GM21737 (cell line): ENCODE results near the gene EPS8L3.

Experiments used
- ATAC-seq: cut with Tn5 transposase; IDR thresholded peaks from one replicate; pipeline ENCODE4 v1.9.1; 2021; ENCODE audit warnings: mild to moderate bottlenecking, moderate library complexity; ENCODE audit not compliant: unreplicated experiment

The EPS8L3 gene

GRCh38 chr1:109793486-109794318 lies 30.0 kb upstream of the EPS8L3 start:
- ATAC-seq: no peak

DNA sequence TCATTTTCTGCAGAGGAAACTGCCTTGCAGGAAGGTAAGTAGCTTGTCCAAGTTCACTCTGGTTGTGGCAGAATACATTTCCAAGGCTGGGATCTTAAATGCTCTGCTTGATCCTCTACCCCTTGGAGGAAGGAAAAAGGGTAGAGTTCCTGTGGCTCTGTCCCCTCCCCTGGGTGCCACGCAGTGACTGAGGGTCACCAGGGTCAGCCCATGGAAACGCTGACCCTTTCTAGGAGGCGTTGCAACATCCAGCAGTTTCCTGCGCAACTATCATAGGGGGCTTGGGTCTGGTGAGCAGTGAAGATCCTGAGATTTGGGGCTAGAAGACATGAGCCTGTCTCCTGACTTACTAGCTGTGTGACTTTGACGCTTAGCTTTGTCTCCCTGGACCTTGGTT lies 29.4 kb upstream of the EPS8L3 start:
- no peak for ATAC-seq

DNA sequence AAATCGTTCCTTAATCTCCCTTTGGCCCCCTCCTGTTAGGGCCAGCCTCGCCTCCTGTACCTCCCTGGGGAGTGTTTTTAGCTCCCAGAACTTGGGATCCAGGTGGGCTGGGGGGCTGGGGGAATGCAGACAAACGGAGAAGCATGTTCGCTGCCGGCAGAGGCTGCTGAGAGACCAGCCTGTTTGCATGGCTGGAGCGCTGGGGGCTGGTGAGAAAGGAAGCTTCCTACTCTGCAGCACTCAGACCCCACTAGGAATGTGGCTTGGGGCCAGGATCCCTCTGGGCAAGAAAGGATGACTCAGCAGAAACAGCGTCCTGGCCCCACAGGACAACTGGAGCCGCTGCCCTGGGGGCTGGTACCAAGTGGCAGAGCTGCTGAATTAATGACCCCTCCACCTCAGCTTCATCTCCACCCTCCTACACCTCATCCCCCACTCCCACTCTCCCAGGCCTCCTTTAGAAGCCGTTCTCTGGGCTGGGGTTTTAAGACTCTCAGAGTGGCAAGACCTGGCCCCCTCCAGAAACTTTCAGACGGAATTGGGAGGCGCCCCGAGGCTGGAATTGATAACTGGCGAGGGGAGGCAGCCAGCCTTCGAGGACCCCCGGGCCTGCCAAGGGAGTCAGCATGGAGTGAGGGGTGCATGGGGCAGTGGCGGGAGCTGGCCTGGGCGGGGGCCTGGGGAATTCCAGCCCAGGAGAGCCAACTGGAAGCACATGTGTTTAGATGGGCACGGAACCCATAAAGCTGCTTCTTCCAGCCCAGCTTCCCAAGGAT lies 28.5 kb upstream of the EPS8L3 start:
- ATAC-seq: no peak

- ATAC-seq: no peak
These were observed 27.8 kb upstream of the EPS8L3 start for GRCh38 chr1:109791495-109792043.

- peak; percentile 80 for ATAC-seq
These were observed 27.2 kb upstream of the EPS8L3 start for GRCh38 chr1:109790735-109791494.

- ATAC-seq: no peak
These were observed 26.6 kb upstream of the EPS8L3 start for GRCh38 chr1:109790329-109790728.

GRCh38 chr1:109789551-109790180 lies 25.9 kb upstream of the EPS8L3 start:
- ATAC-seq: no peak

DNA sequence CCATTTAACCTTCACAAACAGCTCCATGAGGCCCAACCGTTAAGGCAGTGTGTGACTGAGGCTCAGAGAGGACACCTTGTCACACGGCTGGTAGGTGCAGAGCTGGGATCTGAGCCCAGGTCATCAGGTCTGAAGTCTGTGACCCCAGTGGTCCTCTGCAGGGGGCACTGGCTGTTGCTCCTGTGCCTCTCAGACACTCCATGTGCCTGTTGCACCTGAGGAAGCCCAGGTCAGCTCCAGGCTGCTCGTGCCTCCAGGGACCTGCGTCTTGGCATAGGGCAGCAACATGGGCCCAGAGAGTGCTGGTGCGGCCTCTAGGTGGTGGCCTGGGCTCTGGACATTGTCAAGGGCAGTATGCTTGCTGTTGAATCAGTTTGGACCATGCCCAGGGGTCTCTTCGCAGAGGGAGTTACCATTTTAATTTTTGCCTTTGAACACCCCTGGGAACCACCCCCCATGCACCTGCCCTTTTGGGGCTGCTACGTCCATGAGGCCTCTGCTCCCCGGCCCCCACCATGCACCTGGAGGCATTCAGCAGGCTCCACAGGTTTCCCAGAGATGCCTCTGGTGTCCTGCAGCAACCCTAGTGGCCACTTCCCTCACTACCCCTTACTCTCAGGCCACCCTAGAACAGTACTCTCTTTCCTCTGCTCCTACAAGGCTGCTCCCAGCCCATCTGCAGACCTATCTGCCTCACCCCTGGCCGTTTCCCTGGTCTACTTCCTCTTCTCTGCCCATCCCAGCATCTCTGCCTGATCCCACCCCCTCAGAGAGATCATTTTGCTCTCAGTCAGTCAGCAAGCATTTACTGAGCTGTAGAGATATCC lies 25.2 kb upstream of the EPS8L3 start:
- ATAC-seq: no peak

DNA sequence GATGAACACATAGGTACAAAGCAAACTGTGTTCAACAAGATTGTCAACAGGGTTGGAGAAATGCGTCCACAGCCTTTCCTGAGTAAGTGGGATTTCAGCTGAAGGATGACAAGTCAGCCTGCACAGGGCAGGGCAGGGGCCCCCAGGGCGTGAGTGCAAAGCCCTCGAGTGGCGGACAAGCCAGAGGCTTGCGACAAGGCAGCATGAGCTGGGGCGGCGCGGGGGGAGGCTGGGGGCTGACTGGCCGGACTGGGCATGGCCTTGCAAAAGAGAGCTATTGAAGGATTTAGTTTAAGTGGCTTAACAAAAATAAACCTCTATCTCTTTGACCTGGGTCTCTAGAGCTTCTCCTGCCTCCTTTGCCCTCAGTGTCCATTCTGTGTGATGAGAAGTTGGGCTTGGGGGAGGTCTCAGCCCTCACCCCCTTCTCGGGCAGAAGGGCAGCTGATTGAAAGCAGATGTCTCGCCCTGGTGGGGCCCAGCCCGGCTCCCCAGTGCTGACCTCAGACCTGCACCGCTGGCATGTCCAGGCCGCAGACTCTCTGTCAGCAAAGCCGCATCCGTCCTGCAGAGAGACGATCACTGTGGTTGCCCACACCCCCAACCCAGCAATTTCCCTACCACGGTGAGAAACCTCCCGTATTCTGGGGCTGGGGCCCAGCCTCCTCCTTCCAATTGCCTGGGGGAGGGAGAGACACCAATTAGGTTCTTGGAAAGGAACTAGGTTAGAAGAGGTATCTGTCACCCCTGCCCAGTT lies 24.3 kb upstream of the EPS8L3 start:
- no peak for ATAC-seq

DNA sequence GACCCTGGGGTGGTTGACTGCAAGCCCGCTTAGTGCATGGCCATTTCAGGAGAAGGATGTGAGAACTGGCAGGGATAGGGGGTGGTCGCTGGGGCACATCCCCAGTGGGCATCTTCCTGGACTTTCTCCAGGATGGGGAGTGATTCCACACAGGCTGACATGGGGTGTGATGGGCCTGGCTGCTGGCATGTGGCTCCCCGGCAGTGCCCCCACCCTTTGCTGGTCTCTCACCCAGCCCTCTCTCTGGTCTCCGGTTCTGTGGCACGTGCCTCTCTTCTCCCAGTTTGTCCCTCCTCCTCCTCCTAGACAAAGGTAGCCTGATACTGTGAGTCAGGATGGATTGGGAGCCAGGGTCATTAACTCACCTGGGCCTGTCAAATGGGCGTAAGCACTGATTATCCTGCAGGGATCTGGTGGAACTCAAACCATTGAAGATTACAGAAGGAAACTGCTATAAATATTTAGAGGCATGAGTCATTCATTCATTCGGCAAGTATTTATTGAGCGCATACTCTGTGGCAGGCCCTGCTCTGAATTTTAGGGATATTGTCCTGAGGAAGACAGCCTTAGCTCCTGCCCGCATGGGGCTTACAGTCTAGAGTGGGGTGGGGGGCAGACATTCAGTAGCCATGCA lies 23.6 kb upstream of the EPS8L3 start:
- no peak for ATAC-seq

DNA sequence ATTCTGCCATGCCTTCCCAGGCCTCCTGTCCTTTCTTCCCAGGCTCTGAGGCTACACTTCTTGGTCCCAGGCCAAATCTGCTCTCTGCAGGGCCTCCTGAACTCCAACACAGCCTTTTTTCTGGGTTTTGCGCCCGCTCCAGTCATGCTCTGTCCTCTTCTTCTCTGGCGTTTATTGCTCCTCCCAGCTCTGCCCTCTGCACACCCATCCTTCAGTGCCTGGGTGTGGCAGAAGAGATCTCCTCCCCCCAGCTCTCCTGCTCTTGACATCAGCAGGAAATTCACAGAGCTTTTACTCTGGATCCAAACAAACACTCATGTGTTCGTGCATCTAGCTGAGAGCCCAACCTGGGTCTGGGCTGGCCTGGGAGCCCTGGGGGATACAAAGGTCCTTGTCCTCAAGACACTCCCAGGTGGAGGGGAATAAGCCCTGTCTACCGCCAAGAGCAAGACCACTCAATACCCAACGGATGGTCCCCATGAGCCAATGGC lies 22.9 kb upstream of the EPS8L3 start:
- ATAC-seq: no peak

GRCh38 chr1:109786112-109786480 lies 22.4 kb upstream of the EPS8L3 start:
- ATAC-seq: no peak

- no peak for ATAC-seq
These were observed 21.9 kb upstream of the EPS8L3 start for GRCh38 chr1:109785446-109786111.

GRCh38 chr1:109784551-109785252 lies 21.0 kb upstream of the EPS8L3 start:
- ATAC-seq: no peak

DNA sequence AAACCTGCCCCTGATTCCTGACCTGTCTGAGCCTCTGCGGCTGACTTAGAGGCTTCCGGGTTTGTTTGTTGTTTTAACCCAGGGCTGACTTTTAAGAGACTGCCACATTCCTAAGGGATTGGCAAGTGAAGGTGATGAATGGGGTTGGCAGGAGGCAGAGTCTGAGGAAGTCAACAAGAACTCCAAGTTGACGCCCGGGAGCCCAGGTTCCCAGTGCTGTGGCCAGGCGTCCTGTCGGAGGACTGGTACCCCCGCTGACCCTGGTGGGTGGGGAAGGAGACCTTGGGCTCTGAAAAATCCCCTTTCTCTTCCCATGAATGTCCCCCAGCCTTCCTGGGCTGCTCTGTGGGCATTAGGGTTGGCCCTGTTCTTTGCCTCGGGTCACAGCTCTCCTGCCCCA lies 19.7 kb upstream of the EPS8L3 start:
- no peak for ATAC-seq

DNA sequence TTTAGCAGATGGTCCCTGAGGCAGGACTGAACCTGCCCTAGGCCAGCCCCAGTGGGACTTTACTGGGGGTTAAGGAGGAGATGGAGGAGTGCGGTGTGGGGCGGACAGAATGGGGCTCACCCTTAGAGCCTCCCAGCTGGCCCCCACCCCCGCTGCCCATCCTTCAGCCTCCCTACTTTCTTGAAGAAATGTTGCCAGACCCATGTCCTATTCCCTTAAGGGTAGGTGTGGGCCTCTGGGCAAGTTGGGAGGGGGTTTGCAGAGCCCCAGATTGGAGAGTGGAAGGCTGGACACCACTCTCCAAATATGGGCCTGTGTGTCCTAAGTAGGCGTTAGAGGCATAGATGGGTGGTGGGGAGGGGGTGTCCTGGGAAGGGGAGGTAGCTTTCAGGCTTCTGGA lies 19.2 kb upstream of the EPS8L3 start:
- no peak for ATAC-seq

GRCh38 chr1:109782514-109782913 lies 18.8 kb upstream of the EPS8L3 start:
- no peak for ATAC-seq
